GM12892 (cell line): Measurements from ENCODE around the gene AMOTL1.

ENCODE experiments used
- DNase-seq: peaks from one replicate; pipeline ENCODE4 v3.0.0; 2011; ENCODE audit not compliant: insufficient read length
- FAIRE-seq: peaks from 2 replicates; lab custom pipeline; 2011; peaks lifted over from hg19 to GRCh38; lab: Jason Lieb, UNC
- POLR2A ChIP-seq: IDR thresholded peaks from 2 replicates; pipeline ENCODE4 v1.6.1; 2011; ENCODE audit warnings: low read depth, low read length, control low read depth
- POLR2AphosphoS5 ChIP-seq: IDR thresholded peaks from 2 replicates; pipeline ENCODE4 v1.6.1; 2011; ENCODE audit warnings: low read depth, low read length, control low read depth
- TAF1 ChIP-seq: IDR thresholded peaks from 2 replicates; pipeline ENCODE4 v1.6.1; 2011; ENCODE audit warnings: low read depth, mild to moderate bottlenecking, control low read depth, low read length, borderline replicate concordance

AMOTL1 gene

GRCh38 chr11:94774345-94774744 lies 6.2 kb downstream of the AMOTL1 start:
- TF ChIP-seq POLR2A (no peak), POLR2AphosphoS5 (no peak), TAF1 (no peak)
- FAIRE-seq (peak; percentile 50), DNase-seq (no peak)

DNA sequence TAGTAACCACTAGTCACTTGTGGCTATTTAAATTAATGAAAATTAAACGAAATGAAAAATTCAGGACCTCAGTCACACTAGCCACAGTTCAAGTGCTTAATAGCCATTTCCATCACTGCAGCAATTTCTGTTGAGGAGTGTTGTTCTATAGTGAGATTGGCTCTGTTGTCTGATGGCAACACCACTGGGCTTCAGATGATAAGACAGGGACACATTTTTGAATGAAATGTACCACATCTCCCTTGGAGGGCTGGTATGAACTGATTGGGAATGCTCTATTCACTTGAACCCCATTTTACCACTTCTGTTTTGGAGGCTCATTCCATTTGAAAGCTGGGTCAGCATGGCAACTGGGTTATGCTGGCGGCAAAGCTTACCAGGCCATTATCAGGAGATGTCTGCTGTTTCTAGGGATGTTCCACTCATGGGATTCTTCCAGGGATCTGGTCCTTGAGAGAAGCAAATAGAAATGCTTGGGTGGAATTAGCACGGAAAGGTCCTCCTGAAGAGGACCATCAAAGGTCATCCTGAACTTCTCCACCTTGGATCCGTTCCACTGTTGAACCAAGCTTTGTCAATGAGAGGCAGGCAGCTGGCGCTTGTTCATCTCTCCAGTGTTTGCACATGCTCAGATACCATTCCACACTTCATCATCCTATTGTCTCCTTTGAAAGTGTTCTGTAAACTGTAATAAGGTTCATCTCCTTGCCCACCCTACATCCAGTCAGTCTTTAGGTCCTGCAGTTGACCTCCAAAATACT lies 7.6 kb downstream of the AMOTL1 start:
- DNase-seq (no peak), FAIRE-seq (peak; percentile 82)
- TF ChIP-seq POLR2AphosphoS5 = no peak
- TF ChIP-seq TAF1 = no peak
- TF ChIP-seq POLR2A = no peak

DNA sequence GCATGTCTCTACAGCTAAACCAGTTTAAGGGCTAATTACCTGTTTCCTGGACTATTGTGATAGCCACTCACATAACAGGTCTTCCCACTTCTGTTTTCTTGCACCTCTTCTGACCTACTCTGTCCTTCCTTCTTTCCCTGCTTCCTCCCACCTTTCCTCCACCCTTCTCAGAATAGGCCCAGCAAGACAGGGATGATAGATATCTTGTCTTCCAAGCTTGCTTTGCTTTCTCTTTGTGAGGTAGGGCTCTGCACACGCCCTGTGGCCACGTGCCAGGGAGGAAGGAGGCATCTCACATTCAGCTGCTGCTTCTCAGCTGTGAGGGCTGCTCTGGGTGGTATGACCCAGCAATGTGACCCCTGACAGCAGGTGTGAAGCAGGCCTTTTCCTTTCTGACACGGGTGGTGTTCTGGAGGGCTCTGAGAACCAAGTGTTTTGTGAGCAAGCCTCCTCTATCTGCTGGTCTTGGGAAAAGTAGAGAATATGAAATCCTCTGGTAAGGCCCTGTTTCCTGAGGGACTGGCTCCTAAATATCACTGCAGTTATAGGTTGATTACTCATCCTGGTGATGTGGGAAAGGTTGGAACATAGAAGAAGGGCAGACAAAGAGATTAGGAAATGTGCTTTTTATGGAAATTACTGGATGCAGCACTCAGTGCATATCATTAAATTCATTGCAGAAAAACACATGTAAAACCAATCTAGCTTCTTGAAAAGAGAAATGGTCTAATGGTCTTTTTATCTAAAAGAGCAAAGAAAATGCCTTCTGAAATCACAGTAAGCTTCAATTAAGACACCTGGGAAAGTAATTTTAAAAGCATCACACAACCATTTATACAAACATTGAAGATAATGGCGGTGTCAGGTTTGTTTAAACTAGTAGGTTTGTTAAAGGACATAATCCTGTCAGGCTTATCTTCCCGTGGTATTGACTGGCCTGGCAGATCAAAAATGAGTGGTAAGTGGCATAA lies 8.5 kb downstream of the AMOTL1 start:
- TF ChIP-seq POLR2AphosphoS5 (no peak), TAF1 (no peak), POLR2A (no peak)
- DNase-seq (no peak), FAIRE-seq (peak; percentile 27)

DNA sequence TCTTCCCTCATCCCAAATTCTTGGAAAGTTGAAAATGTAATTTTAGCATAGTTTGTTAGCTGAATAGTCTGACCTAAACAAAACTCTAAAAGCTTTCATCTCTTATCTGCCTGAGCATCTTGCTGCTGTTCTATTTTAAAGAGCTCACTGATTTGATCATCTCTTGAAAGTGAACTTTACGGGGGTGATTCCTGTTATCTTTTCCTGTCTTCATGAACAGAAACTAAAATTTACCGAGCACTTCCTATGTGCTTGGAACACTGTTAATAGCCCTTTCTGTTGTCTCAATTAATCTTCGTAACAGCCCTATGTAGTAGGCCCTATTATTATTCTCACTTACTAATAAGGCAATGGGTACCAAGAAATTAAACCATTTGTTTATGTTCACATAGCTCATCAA lies 12.3 kb downstream of the AMOTL1 start:
- FAIRE-seq (no peak), DNase-seq (no peak)
- TF ChIP-seq POLR2A (no peak), POLR2AphosphoS5 (no peak), TAF1 (no peak)

DNA sequence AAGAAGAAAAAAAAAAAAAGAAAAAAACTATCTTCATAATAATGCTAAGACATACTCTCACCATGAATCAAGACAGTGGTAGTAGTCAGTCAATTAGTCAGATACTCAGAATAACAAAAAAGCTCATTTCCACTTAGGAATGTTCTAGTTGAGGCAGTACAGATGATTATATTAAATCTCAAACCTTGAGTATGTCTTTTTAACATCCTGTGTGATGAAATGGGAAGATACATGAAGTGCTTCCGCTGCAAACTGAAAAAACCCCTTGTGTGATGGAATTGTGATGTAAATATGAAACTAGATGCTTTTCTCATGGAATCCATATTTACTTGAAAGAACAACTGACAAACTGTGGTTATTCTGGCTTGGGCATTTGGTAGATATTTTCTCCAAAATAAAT lies 13.7 kb downstream of the AMOTL1 start:
- TF ChIP-seq POLR2A (no peak), POLR2AphosphoS5 (no peak), TAF1 (no peak)
- FAIRE-seq (no peak), DNase-seq (no peak)

GRCh38 chr11:94782446-94782845 lies 14.3 kb downstream of the AMOTL1 start:
- no peak for DNase-seq
- TF ChIP-seq POLR2A = no peak
- no peak for TF ChIP-seq POLR2AphosphoS5
- TF ChIP-seq TAF1 = no peak
- FAIRE-seq = no peak

DNA sequence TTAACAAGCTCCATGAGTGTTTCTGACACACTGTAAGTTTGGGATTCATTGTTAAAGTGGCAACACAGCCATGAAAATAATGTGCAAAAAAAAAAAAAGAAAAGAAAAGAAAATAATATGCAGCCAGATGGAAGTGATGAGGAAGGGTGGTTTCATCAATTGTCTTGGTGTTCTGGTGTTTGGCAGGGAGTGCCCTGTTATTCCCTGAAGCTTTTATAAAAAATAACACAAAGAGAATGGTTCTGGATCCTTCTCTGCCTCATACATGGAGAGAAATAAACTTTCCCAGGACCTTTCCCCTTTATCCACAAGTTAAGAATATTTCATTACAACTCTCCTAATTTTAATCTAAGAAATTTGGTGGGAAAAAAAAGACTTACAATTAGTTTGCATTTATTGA lies 16.7 kb downstream of the AMOTL1 start:
- no peak for DNase-seq
- TF ChIP-seq POLR2AphosphoS5 = no peak
- no peak for TF ChIP-seq POLR2A
- no peak for TF ChIP-seq TAF1
- no peak for FAIRE-seq

DNA sequence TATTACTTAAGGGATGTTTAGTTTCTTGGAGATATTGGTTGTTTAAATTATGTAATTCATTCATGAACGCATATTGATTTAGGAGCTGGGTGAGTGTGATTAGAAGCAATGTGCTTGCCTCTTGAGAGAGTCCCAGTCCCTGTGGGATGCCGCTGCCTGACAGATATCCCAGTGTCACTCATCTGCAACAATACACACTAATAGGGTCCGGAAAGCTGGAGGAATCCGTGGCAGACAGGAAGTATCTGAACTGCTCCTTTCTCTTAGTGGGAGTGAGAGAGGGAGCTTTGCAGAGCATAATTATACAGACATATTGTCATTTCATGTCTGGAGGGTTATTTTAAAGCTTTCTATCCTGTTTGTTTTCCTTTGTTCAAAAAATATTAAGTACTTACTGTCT lies 17.4 kb downstream of the AMOTL1 start:
- DNase-seq (no peak), FAIRE-seq (no peak)
- TF ChIP-seq POLR2AphosphoS5 (no peak), TAF1 (no peak), POLR2A (no peak)

GRCh38 chr11:94786264-94787126 lies 18.3 kb downstream of the AMOTL1 start:
- no peak for DNase-seq
- no peak for FAIRE-seq
- TF ChIP-seq POLR2AphosphoS5 (no peak), POLR2A (no peak), TAF1 (no peak)

GRCh38 chr11:94787801-94788200 lies 19.6 kb downstream of the AMOTL1 start:
- FAIRE-seq (no peak), DNase-seq (no peak)
- no peak for TF ChIP-seq POLR2AphosphoS5
- TF ChIP-seq TAF1 = no peak
- TF ChIP-seq POLR2A = no peak
